NT2/D1 (cell line): ENCODE data around the gene TMCC1.

ENCODE experiments used
- DNase-seq: peaks from one replicate; pipeline ENCODE4 v3.0.0-alpha.2; 2011; ENCODE audit warnings: low read depth, low spot score
- H3K27me3 ChIP-seq: 2 replicates; pipeline ENCODE4 v1.6.0; 2011; ENCODE audit warnings: mild to moderate bottlenecking; ENCODE audit not compliant: insufficient read length, insufficient read depth
- H3K36me3 ChIP-seq: 2 replicates; pipeline ENCODE4 v1.6.1; 2011; ENCODE audit warnings: mild to moderate bottlenecking, low read length, mixed read lengths; ENCODE audit not compliant: insufficient read depth, insufficient read length
- H3K4me1 ChIP-seq: 2 replicates; pipeline ENCODE4 v1.5.1; 2011; ENCODE audit not compliant: insufficient read depth, insufficient read length
- H3K4me3 ChIP-seq: 2 replicates; pipeline ENCODE4 v1.5.1; 2011; ENCODE audit warnings: low read depth; ENCODE audit not compliant: insufficient read length
- H3K9ac ChIP-seq: 2 replicates; pipeline ENCODE4 v1.6.0; 2011; ENCODE audit warnings: low read depth; ENCODE audit not compliant: insufficient read length
- H3K9me3 ChIP-seq: 2 replicates; pipeline ENCODE4 v1.5.1; 2011; ENCODE audit warnings: mild to moderate bottlenecking, low read length; ENCODE audit not compliant: insufficient read depth
- SUZ12 ChIP-seq: IDR thresholded peaks from 2 replicates; pipeline ENCODE4 v1.6.1; 2011; ENCODE audit not compliant: insufficient read length, insufficient read depth; ENCODE audit errors: extremely low read depth
- YY1 ChIP-seq: IDR thresholded peaks from 2 replicates; pipeline ENCODE4 v1.6.1; 2011; ENCODE audit not compliant: insufficient read length, insufficient read depth
- ZNF274 ChIP-seq: IDR thresholded peaks from 2 replicates; pipeline ENCODE4 v1.6.1; 2011; ENCODE audit warnings: mild to moderate bottlenecking, low read depth, low read length

The TMCC1 gene

GRCh38 chr3:129822679-129823078 lies 70.8 kb downstream of the TMCC1 start:
- Histone ChIP-seq H3K9ac (no peak overlapping the region), H3K4me3 (no peak overlapping the region), H3K27me3 (no peaks in the 10 kb centered on the region), H3K4me1 (peaks cover 1% of the 10 kb centered on the region), H3K9me3 (no peaks in the 10 kb centered on the region), H3K36me3 (peaks cover 5% of the 10 kb centered on the region)
- no peak for TF ChIP-seq YY1
- TF ChIP-seq ZNF274, result no peak
- no peak for TF ChIP-seq SUZ12
- no peak for DNase-seq

- Histone ChIP-seq H3K9me3 (no peaks in the 10 kb centered on the region), H3K36me3 (peaks cover 4% of the 10 kb centered on the region), H3K4me3 (no peak overlapping the region), H3K4me1 (no peaks in the 10 kb centered on the region), H3K27me3 (no peaks in the 10 kb centered on the region), H3K9ac (no peak overlapping the region)
- DNase-seq, result no peak
- TF ChIP-seq ZNF274, result no peak
- TF ChIP-seq YY1, result no peak
- no peak for TF ChIP-seq SUZ12
Observed at GRCh38 chr3:129822241-129822640, 71.3 kb downstream of the TMCC1 start.

- peaks cover 2% of the 10 kb centered on the region for H3K36me3 ChIP-seq
- no peak for TF ChIP-seq ZNF274
- no peak for TF ChIP-seq YY1
- no peak for TF ChIP-seq SUZ12
- no peaks in the 10 kb centered on the region for H3K27me3 ChIP-seq
- H3K4me1 ChIP-seq, result no peaks in the 10 kb centered on the region
- no peak overlapping the region for H3K4me3 ChIP-seq
- no peak overlapping the region for H3K9ac ChIP-seq
- no peaks in the 10 kb centered on the region for H3K9me3 ChIP-seq
- DNase-seq, result no peak
Observed at GRCh38 chr3:129820587-129820986, 72.9 kb downstream of the TMCC1 start.

DNA sequence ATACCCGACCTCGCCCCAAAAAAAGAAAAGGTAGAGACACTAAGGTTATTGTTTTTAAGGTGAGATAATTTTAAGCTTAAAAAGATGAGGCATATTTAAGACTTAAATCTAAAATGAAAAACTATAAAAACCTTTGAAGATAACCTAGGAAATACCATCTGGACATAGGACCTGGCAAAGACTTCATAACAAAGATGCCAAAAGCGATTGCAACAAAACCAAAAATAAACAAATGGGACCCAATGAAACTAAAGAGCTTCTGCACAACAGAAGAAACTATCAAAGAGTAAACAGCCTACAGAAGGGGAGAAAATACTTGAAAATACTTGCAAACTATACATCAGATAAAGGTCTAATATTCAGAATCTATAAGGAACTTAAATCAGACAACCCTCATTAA lies 80.9 kb downstream of the TMCC1 start:
- Histone ChIP-seq H3K4me3 (no peak overlapping the region), H3K27me3 (no peaks in the 10 kb centered on the region), H3K9ac (no peak overlapping the region), H3K4me1 (no peaks in the 10 kb centered on the region), H3K36me3 (no peaks in the 10 kb centered on the region), H3K9me3 (no peaks in the 10 kb centered on the region)
- DNase-seq, result no peak
- no peak for TF ChIP-seq YY1
- TF ChIP-seq ZNF274, result no peak
- TF ChIP-seq SUZ12, result no peak

GRCh38 chr3:129809297-129809696 lies 84.2 kb downstream of the TMCC1 start:
- DNase-seq, result no peak
- no peak overlapping the region for H3K4me3 ChIP-seq
- no peaks in the 10 kb centered on the region for H3K4me1 ChIP-seq
- no peaks in the 10 kb centered on the region for H3K27me3 ChIP-seq
- no peaks in the 10 kb centered on the region for H3K36me3 ChIP-seq
- no peak overlapping the region for H3K9ac ChIP-seq
- TF ChIP-seq ZNF274, result no peak
- no peak for TF ChIP-seq YY1
- TF ChIP-seq SUZ12, result no peak
- H3K9me3 ChIP-seq, result no peaks in the 10 kb centered on the region

GRCh38 chr3:129796146-129796545 lies 97.4 kb downstream of the TMCC1 start:
- no peak for DNase-seq

DNA sequence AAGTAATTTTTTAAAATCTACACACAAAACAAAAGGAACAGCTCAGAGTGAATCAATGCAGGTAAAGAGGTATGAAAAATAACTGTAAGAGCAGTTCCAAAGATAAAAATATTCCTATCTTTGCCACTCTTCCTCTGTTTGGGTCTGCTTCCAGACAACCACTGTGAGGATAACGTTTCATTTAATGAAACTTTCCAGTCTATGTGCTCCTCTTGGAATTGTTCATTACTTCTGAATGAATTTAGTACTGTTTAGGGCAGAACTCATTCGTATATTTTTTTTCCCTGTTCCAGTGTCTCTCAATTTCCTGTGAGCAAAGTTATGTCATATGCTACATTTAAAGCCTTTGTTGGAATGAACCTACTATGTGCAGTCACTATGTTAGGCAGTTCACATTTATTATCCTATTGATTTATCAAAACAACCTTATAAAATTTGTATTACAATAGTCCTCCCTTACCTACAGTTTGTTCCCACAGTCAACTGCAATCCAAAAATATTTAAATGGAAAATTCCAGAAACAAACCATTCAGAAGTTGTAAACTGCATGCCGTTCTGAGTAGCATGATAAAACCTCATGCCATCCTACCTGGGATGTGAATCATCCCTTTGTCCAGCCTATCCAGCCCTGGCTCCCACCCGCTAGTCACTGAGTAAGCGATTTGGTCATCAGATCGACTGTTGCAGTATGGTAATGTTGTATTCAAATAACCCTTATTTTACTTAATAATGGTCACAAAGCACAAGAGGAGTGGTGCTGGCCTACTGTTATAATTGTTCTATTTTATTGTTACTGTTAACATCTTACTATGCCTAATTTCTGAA lies 98.1 kb downstream of the TMCC1 start:
- Histone ChIP-seq H3K27me3 (no peaks in the 10 kb centered on the region), H3K9me3 (no peaks in the 10 kb centered on the region), H3K4me1 (peaks cover 6% of the 10 kb centered on the region), H3K36me3 (no peaks in the 10 kb centered on the region), H3K4me3 (no peak overlapping the region), H3K9ac (no peak overlapping the region)
- DNase-seq, result no peak
- TF ChIP-seq SUZ12, result no peak
- no peak for TF ChIP-seq ZNF274
- TF ChIP-seq YY1, result no peak

More at GRCh38 chr3:129796146-129796545, 97.4 kb downstream of the TMCC1 start:
- H3K9ac ChIP-seq, result no peak overlapping the region
- no peak overlapping the region for H3K4me3 ChIP-seq
- no peak for TF ChIP-seq YY1
- TF ChIP-seq ZNF274, result no peak
- TF ChIP-seq SUZ12, result no peak
- peaks cover 6% of the 10 kb centered on the region for H3K4me1 ChIP-seq
- no peaks in the 10 kb centered on the region for H3K27me3 ChIP-seq
- H3K9me3 ChIP-seq, result no peaks in the 10 kb centered on the region
- no peaks in the 10 kb centered on the region for H3K36me3 ChIP-seq
